ENCODE data around the gene TMEM120B.

DNA sequence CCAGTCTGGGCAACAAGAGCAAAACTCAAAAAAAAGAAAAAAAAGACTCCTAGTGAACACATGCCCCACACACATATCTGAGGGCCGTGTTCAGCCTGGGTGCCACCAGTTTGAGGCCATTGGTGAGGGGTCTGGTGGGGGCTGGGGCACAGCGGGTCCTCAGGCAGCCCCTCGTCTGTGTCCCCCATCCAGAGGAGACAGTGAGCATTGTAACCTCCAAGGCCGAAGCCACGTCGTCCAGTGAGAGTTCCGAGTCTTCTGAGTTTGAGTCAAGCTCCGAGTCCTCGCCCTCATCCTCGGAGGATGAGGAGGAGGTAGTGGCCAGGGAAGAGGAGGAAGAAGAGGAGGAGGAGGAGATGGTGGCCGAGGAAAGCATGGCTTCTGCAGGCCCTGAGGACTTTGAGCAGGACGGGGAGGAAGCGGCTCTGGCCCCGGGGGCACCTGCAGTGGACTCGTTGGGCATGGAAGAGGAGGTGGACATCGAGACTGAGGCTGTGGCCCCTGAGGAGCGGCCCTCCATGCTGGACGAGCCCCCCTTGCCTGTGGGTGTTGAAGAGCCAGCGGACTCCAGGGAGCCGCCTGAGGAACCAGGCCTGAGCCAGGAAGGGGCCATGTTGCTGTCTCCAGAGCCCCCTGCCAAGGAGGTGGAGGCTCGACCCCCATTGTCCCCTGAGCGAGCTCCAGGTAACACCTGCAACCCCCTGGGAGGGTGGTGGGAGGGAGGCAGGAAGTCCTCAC is 106.8 kb downstream of the TMEM120B start:
- TF ChIP-seq, protein P1, sequence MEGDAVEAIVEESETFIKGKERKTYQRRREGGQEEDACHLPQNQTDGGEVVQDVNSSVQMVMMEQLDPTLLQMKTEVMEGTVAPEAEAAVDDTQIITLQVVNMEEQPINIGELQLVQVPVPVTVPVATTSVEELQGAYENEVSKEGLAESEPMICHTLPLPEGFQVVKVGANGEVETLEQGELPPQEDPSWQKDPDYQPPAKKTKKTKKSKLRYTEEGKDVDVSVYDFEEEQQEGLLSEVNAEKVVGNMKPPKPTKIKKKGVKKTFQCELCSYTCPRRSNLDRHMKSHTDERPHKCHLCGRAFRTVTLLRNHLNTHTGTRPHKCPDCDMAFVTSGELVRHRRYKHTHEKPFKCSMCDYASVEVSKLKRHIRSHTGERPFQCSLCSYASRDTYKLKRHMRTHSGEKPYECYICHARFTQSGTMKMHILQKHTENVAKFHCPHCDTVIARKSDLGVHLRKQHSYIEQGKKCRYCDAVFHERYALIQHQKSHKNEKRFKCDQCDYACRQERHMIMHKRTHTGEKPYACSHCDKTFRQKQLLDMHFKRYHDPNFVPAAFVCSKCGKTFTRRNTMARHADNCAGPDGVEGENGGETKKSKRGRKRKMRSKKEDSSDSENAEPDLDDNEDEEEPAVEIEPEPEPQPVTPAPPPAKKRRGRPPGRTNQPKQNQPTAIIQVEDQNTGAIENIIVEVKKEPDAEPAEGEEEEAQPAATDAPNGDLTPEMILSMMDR (IDR thresholded peaks at IDR 0.05): no peak
- no peak for TF ChIP-seq POLR2A (IDR thresholded peaks at IDR 0.05)
